ENCODE results near the gene TNNT3. TPM values are rescaled to one million over a fixed set of nuclear protein-coding genes. Genes with fewer than 3 reads are reported as not detected.

Gene TNNT3
- total RNA-seq, 1 experiment from 2014 or later: 0.71 TPM

- ChIA-PET CTCF (no interaction called here), POLR2A (interaction anchor here (0.8 kb wide), 1 partner anchor 882 kb away, joined by 3 read pairs; no protein-coding TSS in a partner anchor), RAD21 (ENCODE audit: low non-redundant PET in 1 of 2, low total read pairs in 2 of 2, uncharacterized antibody in 2 of 2, unreplicated experiment in 2 of 2) (no interaction called here)
- H3K4me1 ChIP-seq (ENCODE audit: control insufficient read depth in 1 of 2, insufficient read depth in 2 of 2, low read length in 2 of 2): no peaks in the 10 kb centered on the region
- no peaks in the 10 kb centered on the region for H3K79me2 ChIP-seq (ENCODE audit: insufficient read depth, low read length)
- H3K9me2 ChIP-seq (ENCODE audit: insufficient read depth): no peaks in the 10 kb centered on the region
- no peak overlapping the region for H2AFZ ChIP-seq (ENCODE audit: low read depth, low read length, poor library complexity, severe bottlenecking)
- ATAC-seq (no peak), DNase-seq (ENCODE audit: low read depth, low spot score) (no peak)
- H3K36me3 ChIP-seq (ENCODE audit: control insufficient read depth in 1 of 2, insufficient read depth in 2 of 2, low read length in 2 of 2): no peaks in the 10 kb centered on the region
- H3K9me3 ChIP-seq (ENCODE audit: control insufficient read depth in 1 of 2, insufficient read depth in 1 of 2, low read depth in 1 of 2, low read length in 2 of 2): no peaks in the 10 kb centered on the region
- H3K27me3 ChIP-seq (ENCODE audit: insufficient read depth, low read length): no peaks in the 10 kb centered on the region
- TF ChIP-seq MAX (IDR thresholded peaks at IDR 0.05) (no peak), SP1 (IDR thresholded peaks at IDR 0.05; ENCODE audit: low read depth) (no peak), POLR2A (IDR thresholded peaks at IDR 0.05; ENCODE audit: borderline replicate concordance, extremely low read depth, insufficient read depth, insufficient read length) (no peak), POLR2AphosphoS5 (IDR thresholded peaks at IDR 0.05; ENCODE audit: low read depth, low read length) (no peak), FOSL1 (IDR thresholded peaks at IDR 0.05; ENCODE audit: low read depth) (no peak), REST (IDR thresholded peaks at IDR 0.05; ENCODE audit: low read depth) (no peak), EZH2 (IDR thresholded peaks at IDR 0.05) (no peak), EGR1 (IDR thresholded peaks at IDR 0.05; ENCODE audit: low read depth) (no peak), RAD21 (IDR thresholded peaks at IDR 0.05; ENCODE audit: low read depth) (no peak), EZH2phosphoT487 (IDR thresholded peaks at IDR 0.05; ENCODE audit: borderline replicate concordance) (no peak), ZFX (IDR thresholded peaks at IDR 0.05) (no peak), CEBPB (IDR thresholded peaks at IDR 0.05; ENCODE audit: low read depth) (no peak), CTCF (IDR thresholded peaks at IDR 0.05 in 2 of 3, conservative IDR thresholded peaks at IDR 0.05 in 1 of 3; ENCODE audit: borderline replicate concordance in 1 of 3, insufficient read depth in 1 of 3, low read depth in 2 of 3, low read length in 2 of 3) (no peak)
- H3K27ac ChIP-seq (ENCODE audit: low read depth, low read length): no peak overlapping the region
- no peaks in the 10 kb centered on the region for H4K20me1 ChIP-seq (ENCODE audit: insufficient read depth)
- H3K9ac ChIP-seq (ENCODE audit: low read length): no peak overlapping the region
- H3K4me3 ChIP-seq (replicated peaks in 1 of 2; ENCODE audit: low read depth in 1 of 2, low read length in 2 of 2): no peak overlapping the region
- intact Hi-C loops (cut with micrococcal nuclease): no loop called here
- no TSS peak for BruUV-seq (replicated peaks)
- no peak overlapping the region for H3K4me2 ChIP-seq (ENCODE audit: low read length)
These were observed 3.9 kb downstream of the TNNT3 start for GRCh38 chr11:1923201-1923956.
